ENCODE data around the gene ZNF784.

DNA sequence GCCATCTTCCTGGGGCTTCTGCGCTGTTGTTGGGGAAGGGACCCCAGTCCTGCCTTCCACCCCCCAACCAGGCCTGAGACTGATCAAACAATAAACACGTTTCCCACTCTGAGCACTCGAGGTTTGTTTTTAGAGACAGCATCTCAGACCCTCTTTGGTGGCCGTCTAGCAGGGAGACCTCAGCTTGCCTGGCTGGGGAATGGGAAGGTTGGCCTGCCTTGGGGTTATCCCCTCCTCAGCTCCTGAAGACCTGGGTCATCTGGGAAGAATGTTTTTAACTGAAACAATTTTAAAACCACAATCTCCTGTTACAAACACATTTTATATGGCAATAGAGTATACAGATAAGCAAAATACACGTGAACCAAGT, 21.1 kb upstream of the ZNF784 start:
- TF ChIP-seq, protein P1, sequence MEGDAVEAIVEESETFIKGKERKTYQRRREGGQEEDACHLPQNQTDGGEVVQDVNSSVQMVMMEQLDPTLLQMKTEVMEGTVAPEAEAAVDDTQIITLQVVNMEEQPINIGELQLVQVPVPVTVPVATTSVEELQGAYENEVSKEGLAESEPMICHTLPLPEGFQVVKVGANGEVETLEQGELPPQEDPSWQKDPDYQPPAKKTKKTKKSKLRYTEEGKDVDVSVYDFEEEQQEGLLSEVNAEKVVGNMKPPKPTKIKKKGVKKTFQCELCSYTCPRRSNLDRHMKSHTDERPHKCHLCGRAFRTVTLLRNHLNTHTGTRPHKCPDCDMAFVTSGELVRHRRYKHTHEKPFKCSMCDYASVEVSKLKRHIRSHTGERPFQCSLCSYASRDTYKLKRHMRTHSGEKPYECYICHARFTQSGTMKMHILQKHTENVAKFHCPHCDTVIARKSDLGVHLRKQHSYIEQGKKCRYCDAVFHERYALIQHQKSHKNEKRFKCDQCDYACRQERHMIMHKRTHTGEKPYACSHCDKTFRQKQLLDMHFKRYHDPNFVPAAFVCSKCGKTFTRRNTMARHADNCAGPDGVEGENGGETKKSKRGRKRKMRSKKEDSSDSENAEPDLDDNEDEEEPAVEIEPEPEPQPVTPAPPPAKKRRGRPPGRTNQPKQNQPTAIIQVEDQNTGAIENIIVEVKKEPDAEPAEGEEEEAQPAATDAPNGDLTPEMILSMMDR (IDR thresholded peaks at IDR 0.05) = no peak
- TF ChIP-seq POLR2A (IDR thresholded peaks at IDR 0.05) = no peak

Data from lower leg skin (tissue), 3 donors.